Measurements from ENCODE around the gene FAN1.

FAN1 gene

DNA sequence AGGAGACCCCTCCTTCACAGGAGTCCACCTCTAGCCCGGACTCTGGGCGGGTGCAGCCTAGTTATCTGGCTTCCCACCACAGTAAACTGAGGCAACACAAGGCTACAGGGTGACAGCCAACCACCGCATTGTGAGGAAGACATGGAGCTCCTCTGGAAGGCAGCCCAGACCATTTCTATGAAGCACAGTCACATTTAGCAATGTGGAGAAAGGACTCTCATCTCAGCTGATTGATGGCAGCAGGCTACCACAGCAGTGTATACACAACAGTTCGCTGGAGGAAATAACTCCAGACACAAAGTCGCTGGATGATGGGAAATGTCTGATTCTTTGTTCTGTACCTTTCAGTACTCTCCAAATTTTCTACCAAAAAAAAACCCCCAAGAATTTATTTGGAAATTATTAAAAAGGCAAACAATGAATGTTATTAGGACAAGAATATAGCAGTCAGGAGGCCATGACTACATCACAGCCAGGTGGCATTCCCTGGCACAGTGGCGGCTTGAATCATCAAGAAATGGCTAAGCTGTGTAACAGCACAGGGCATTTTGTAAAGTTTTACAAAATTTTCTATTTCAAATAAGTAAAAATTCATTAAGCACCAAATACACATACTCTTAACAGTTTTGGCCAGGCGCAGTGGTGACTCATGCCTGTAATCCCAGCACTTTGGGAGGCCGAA is 40.1 kb downstream of the FAN1 start:
- no peak for DNase-seq (ENCODE audit: low spot score)
- H3K27ac ChIP-seq, result no peak overlapping the region
- TF ChIP-seq, protein P1, sequence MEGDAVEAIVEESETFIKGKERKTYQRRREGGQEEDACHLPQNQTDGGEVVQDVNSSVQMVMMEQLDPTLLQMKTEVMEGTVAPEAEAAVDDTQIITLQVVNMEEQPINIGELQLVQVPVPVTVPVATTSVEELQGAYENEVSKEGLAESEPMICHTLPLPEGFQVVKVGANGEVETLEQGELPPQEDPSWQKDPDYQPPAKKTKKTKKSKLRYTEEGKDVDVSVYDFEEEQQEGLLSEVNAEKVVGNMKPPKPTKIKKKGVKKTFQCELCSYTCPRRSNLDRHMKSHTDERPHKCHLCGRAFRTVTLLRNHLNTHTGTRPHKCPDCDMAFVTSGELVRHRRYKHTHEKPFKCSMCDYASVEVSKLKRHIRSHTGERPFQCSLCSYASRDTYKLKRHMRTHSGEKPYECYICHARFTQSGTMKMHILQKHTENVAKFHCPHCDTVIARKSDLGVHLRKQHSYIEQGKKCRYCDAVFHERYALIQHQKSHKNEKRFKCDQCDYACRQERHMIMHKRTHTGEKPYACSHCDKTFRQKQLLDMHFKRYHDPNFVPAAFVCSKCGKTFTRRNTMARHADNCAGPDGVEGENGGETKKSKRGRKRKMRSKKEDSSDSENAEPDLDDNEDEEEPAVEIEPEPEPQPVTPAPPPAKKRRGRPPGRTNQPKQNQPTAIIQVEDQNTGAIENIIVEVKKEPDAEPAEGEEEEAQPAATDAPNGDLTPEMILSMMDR (conservative IDR thresholded peaks at IDR 0.05; ENCODE audit: low read depth), result no peak
- ChIA-PET CTCF (interaction anchor here (0.9 kb wide), 1 partner anchor 1006 kb away, joined by 3 read pairs; no protein-coding TSS in a partner anchor), POLR2A (ENCODE audit: low non-redundant PET) (no interaction called here)

DNA sequence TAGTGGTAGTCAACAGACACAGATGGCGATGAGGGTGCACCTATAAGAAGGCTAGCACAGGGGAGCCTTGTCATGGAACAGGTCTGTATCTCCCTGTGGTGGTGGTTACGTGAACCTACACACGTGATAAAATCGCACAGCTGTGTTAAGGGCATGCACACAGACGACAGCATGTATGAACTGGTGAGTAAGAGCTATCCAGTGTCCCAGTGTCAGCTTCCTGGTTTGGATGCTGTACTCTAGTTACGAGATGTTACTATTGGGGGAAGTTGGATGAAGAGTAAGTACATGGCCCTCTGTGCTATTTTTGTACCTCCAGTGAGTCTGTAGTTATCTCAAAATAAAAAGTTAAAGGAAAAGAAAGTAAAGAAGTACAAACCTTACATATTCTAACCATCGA is 49.5 kb downstream of the FAN1 start:
- no peak overlapping the region for H3K27ac ChIP-seq
- ChIA-PET CTCF (interaction anchor here (1.1 kb wide), 1 partner anchor 35 kb away, joined by 3 read pairs; no protein-coding TSS in a partner anchor), POLR2A (ENCODE audit: low non-redundant PET) (no interaction called here)
- DNase-seq (ENCODE audit: low spot score), result no peak
- TF ChIP-seq, protein P1 (conservative IDR thresholded peaks at IDR 0.05; ENCODE audit: low read depth), result no peak

DNA sequence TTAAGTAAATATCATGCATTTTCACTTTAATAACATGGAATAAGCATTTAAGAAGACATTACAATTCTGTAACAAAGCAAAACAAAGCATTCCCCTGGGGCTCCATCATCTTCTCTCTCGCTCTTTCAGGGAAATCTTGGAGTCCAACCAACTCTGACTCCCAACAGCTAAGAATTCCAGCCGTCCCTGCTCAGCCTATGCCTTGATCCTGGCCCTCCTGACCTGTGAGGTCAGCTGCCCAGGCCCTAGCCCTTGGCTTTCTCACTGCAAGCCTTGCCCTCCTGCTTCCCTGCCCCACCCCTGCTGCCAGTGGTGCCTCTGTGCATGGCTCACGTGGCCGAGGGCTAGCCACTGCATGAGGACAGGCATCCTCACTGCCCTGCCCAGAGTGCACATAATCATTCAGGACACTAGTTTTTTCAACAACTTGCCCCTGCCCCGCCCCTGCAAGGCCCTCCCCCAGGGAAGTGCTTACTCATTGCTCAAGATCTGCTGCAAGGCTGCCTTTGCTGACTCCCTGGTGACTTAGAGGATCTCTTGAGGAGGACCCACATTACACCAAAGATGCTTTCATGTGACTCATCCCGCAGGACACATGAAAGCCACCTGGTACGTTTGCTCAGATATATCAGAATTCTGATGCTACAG is 50.1 kb downstream of the FAN1 start:
- ChIA-PET CTCF (no interaction called here), POLR2A (ENCODE audit: low non-redundant PET) (no interaction called here)
- peak; percentile 89 for DNase-seq (ENCODE audit: low spot score)

DNA sequence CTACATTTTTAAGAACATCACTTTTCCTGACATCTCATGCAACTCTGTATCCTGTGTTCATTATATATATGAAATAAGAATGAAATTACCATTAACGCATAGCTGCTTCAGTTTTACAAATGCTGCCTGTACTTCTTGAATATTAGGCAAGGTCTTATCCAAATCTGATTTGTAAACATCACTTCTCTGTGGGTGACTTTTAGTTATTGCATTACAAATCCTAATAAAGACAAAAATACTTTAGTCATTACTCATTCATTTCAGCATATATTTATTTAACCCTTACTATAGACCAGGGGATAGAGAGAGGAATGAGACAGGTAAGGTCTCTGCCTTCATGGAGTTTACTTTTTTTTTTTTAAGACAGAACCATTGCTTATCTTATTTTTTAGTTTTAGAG is 51.0 kb downstream of the FAN1 start:
- ChIA-PET POLR2A (ENCODE audit: low non-redundant PET) (no interaction called here), CTCF (no interaction called here)
- H3K27ac ChIP-seq, result no peak overlapping the region
- peak; percentile 29 for DNase-seq (ENCODE audit: low spot score)
- TF ChIP-seq, protein P1 (conservative IDR thresholded peaks at IDR 0.05; ENCODE audit: low read depth), result no peak

More for the DNA sequence above, 50.1 kb downstream of the FAN1 start:
- TF ChIP-seq, protein P1 (conservative IDR thresholded peaks at IDR 0.05; ENCODE audit: low read depth), result no peak
- peak overlapping the region; percentile 76 for H3K27ac ChIP-seq

DNA sequence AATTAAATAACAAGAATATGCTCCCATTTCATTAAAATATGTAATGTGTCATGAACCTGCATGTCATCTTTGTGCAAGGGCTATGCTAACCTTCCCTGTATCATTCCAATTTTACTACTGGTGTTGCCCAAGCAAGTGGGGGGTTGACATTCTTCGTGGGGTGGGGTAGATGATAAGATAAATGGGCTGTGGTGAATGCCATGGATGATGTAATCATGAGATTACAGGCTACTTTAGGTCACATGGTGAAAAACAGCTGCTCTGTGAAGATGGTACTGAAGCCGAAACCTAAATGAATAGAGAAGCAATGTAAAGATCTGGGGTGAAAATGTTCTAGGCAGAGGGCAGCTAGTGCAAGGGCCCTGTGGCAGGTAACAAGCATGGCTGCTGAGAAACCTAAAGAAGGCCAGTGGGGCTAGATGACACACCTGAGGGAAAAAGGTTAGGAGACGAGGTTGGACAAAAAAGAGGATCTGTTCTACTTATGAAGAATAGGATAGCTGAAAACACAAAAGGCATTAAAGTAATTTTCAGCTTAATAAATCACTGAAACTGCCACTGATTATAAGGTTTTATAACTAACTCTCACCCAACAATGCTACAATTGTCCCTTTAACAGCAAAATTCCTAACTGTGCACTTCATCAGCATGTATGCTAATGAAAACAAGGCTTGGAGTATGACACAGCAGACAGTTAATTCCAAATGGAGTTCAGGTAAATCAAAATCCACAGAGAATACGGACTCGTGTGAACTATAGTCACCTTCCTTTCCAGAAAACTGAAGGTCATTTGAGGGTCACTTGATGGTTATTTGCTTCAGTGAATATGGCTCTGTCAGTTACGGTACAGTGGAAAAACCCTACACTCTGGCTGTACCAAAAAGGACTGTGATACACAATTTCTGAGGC is 52.8 kb downstream of the FAN1 start:
- POLR2A ChIA-PET (ENCODE audit: low non-redundant PET), result no interaction called here
- no peak overlapping the region for H3K27ac ChIP-seq
- CTCF ChIA-PET, result interaction anchor here (0.6 kb wide), 1 partner anchor 55 kb away, joined by 3 read pairs; no protein-coding TSS in a partner anchor
- DNase-seq (ENCODE audit: low spot score), result no peak
- TF ChIP-seq, protein P1 (conservative IDR thresholded peaks at IDR 0.05; ENCODE audit: low read depth), result no peak

DNA sequence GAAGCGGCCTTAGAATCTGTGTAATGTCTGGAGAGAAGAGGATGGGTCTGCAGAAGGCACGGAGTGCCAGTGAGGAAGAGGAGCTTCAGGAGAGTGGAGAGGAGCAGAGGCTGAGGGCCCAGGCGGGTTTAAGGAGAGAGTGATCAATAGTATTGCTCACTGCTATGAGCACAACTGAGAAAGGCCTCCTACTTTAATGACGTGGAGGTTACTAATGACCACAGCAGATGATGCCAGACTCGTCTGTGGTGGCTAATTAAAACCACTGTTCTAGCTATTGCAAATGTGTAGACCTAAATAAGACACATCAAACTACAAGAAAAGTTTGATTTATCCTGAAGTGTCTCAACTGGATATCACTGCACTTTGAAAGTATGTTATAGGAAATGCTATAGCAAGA is 54.5 kb downstream of the FAN1 start:
- TF ChIP-seq, protein P1 (conservative IDR thresholded peaks at IDR 0.05; ENCODE audit: low read depth), result no peak
- ChIA-PET POLR2A (ENCODE audit: low non-redundant PET) (no interaction called here), CTCF (no interaction called here)

More for the DNA sequence above, 54.5 kb downstream of the FAN1 start:
- DNase-seq (ENCODE audit: low spot score), result no peak
- no peak overlapping the region for H3K27ac ChIP-seq

Data from RWPE1 (cell line).